ENCODE results near the gene NSL1. TPM values are rescaled to one million over a fixed set of nuclear protein-coding genes. Genes with fewer than 3 reads are reported as not detected.

The NSL1 gene
- total and polyA plus RNA-seq, 2 donors (not counting 1 experiment from before 2014, with no cell fraction given), result 20.5 to 45.9 TPM

- H3K9me3 Mint-ChIP-seq (ENCODE audit: insufficient read depth), result no peaks in the 10 kb centered on the region
- Histone ChIP-seq H3K27ac (ENCODE audit: low read length in 2 of 2) (no peak overlapping the region), H3K9ac (ENCODE audit: low read length) (peak overlapping the region; percentile 66), H3K9me3 (ENCODE audit: control extremely low read depth in 1 of 3, control insufficient read depth in 2 of 3, insufficient read depth in 1 of 3, low read length in 2 of 3) (no peaks in the 10 kb centered on the region), H3K4me2 (replicated peaks; ENCODE audit: low read depth, low read length, poor library complexity, severe bottlenecking) (peak overlapping the region; percentile 97), H3K79me2 (ENCODE audit: control insufficient read depth, insufficient read depth, low read length) (no peaks in the 10 kb centered on the region), H3K4me3 (ENCODE audit: control extremely low read depth in 1 of 5, extremely low read depth in 1 of 5, insufficient read depth in 1 of 5, low read depth in 2 of 5, low read length in 4 of 5) (peak overlapping the region; percentile 13 to 70 (median 65)), H2AFZ (ENCODE audit: insufficient read depth, low read depth, low read length, poor library complexity, severe bottlenecking) (peak overlapping the region; percentile 84), H3K4me1 (ENCODE audit: control insufficient read depth in 2 of 2, insufficient read depth in 2 of 2, low read length in 2 of 2) (peaks cover 31 to 36% of the 10 kb centered on the region in 2 donors), H3K36me3 (replicated peaks in 1 of 2; ENCODE audit: control extremely low read depth in 1 of 2, control insufficient read depth in 1 of 2, extremely low read depth in 1 of 2, insufficient read depth in 2 of 2, low read length in 1 of 2) (no peaks in the 10 kb centered on the region), H4K20me1 (ENCODE audit: control insufficient read depth, insufficient read depth, low read length, poor library complexity, severe bottlenecking) (no peaks in the 10 kb centered on the region), H3K27me3 (replicated peaks in 1 of 4; ENCODE audit: control extremely low read depth in 1 of 4, control insufficient read depth in 3 of 4, insufficient read depth in 4 of 4, low read length in 3 of 4) (peaks cover 0 to 5% (median 2%) of the 10 kb centered on the region in 4 experiments)
- DNase-seq (peak; percentile 52), ATAC-seq (ENCODE audit: low read depth) (peak; percentile 22)
- peaks cover 3% of the 10 kb centered on the region for H3K27me3 Mint-ChIP-seq
- H3K4me3 Mint-ChIP-seq, result peak overlapping the region; percentile 92
- H3K4me1 Mint-ChIP-seq, result peaks cover 38% of the 10 kb centered on the region
- intact Hi-C loops (cut with micrococcal nuclease), result loop anchor here (1.0 to 2.0 kb wide), 3 partner anchors 36 to 82 kb away; no protein-coding TSS in a partner anchor
- 2% methylated on average over 24 of the region's 27 CpGs for WGBS (ENCODE audit: insufficient coverage)
- TF ChIP-seq EZH2 (IDR thresholded peaks at IDR 0.05; ENCODE audit: borderline replicate concordance, insufficient read depth, low read depth, low read length, poor library complexity, severe bottlenecking), result no peak
- TF ChIP-seq, protein P1, sequence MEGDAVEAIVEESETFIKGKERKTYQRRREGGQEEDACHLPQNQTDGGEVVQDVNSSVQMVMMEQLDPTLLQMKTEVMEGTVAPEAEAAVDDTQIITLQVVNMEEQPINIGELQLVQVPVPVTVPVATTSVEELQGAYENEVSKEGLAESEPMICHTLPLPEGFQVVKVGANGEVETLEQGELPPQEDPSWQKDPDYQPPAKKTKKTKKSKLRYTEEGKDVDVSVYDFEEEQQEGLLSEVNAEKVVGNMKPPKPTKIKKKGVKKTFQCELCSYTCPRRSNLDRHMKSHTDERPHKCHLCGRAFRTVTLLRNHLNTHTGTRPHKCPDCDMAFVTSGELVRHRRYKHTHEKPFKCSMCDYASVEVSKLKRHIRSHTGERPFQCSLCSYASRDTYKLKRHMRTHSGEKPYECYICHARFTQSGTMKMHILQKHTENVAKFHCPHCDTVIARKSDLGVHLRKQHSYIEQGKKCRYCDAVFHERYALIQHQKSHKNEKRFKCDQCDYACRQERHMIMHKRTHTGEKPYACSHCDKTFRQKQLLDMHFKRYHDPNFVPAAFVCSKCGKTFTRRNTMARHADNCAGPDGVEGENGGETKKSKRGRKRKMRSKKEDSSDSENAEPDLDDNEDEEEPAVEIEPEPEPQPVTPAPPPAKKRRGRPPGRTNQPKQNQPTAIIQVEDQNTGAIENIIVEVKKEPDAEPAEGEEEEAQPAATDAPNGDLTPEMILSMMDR (IDR thresholded peaks at IDR 0.05), result no peak
- ChIA-PET CTCF (interaction anchor here (1.0 to 1.4 kb wide), 7 partner anchors 33 to 303 kb away, joined by 3 to 10 read pairs (median 3); no protein-coding TSS in a partner anchor), POLR2A (interaction anchor here (0.6 kb wide), 1 partner anchor 121 kb away, joined by 5 read pairs; no protein-coding TSS in a partner anchor)
- peak overlapping the region; percentile 32 for H3K27ac Mint-ChIP-seq
Observed at GRCh38 chr1:212700892-212701819, 90.4 kb downstream of the NSL1 start.

Data from B cell (primary cell).